Sigmoid colon (tissue), 7 donors: ENCODE results near the gene SNAI3. TPM values are rescaled to one million over a fixed set of nuclear protein-coding genes. Genes with fewer than 3 reads are reported as not detected.

Experiments used
- DNase-seq: peaks from one replicate; pipeline ENCODE4 v3.0.0-alpha.2; 2019
- H3K27ac ChIP-seq, 4 donors: fragments of 200-600 bp; sonication (generic); one replicate each; pipeline ENCODE4 v1.5.1; 2016 to 2019; ENCODE audit warnings: mild to moderate bottlenecking in 1 of 4
- H3K27me3 ChIP-seq, 3 donors: fragments of 200-600 bp; sonication (generic); one replicate each; pipeline ENCODE4 v1.5.1; 2019; ENCODE audit warnings: mild to moderate bottlenecking in 1 of 3
- H3K36me3 ChIP-seq, 4 donors: fragments of 200-600 bp; sonication (generic); one replicate each; pipeline ENCODE4 v1.5.1; 2016 to 2019
- H3K4me1 ChIP-seq, 4 donors: fragments of 200-600 bp; sonication (generic); one replicate each; pipeline ENCODE4 v1.5.1; 2017 to 2019
- H3K4me3 ChIP-seq, 4 donors: fragments of 200-600 bp; sonication (generic); one replicate each; pipeline ENCODE4 v1.5.1; 2017 to 2019; ENCODE audit warnings: mild to moderate bottlenecking in 2 of 4, moderate library complexity in 1 of 4
- H3K9me3 ChIP-seq, 4 donors: fragments of 200-600 bp in 3 of 4; sonication (generic) in 3 of 4; one replicate each; pipeline versions ENCODE4 v1.5.1 to v1.6.1; 2013 to 2019
- EP300 ChIP-seq, 4 donors: sonication (generic); formaldehyde crosslinking; IDR thresholded peaks; one replicate each; pipeline ENCODE4 v1.6.1; 2017; ENCODE audit warnings: antibody characterized with exemption in 4 of 4
- POLR2A ChIP-seq, 2 donors: fragments of 450-650 bp; IDR thresholded peaks; one replicate each; pipeline ENCODE4 v1.6.1; 2016; ENCODE audit warnings: antibody characterized with exemption in 2 of 2, mild to moderate bottlenecking in 2 of 2, moderate library complexity in 2 of 2
- POLR2AphosphoS5 ChIP-seq, 4 donors: sonication (generic); formaldehyde crosslinking; IDR thresholded peaks; one replicate each; pipeline ENCODE4 v1.6.1; 2017; ENCODE audit warnings: antibody characterized with exemption in 4 of 4
- WGBS, 2 donors: extraction: QIAGEN DNeasy Blood & Tissue Kit; methylation state at CpG; one replicate each; pipeline ENCODE4 v1.1.7; 2013; 5-methylcytosine and 5-hydroxymethylcytosine counted together
- intact Hi-C: fragments of 100-400 bp; cut with DNase I; formaldehyde crosslinking; loops from one replicate; pipeline ENCODE4 v1.15.1; 2023
- polyA plus RNA-seq, 3 donors: library from polyadenylated mRNA; stranded (reverse); fragments of 200-250 nt; gene quantifications; one replicate each; pipeline ENCODE4 v1.2.3, GENCODE V29; 2013
- total RNA-seq, 4 donors: library from RNA; depleted of rRNA; stranded (reverse); fragments of >200 nt; gene quantifications; one replicate each; pipeline ENCODE4 v1.1.0, GENCODE V29; 2016
- TF ChIP-seq, protein P1 (sequence below), 4 experiments: fragments of 450-650 bp in 3 of 4; fragments of 200-600 bp in 1 of 4; IDR thresholded peaks; one replicate each; pipeline ENCODE4 v1.5.1; 2016 to 2019; ENCODE audit warnings: antibody characterized with exemption in 4 of 4, mild to moderate bottlenecking in 3 of 4, moderate library complexity in 2 of 4
- donor health status: healthy with polysubstance abuse.
- donor health status: Bipolar disorder and iron deficiency.
- donor health status: healthy.

Gene SNAI3
- total and polyA plus RNA-seq, 7 donors, result 0.46 to 3.0 (median 0.71) TPM; not detected in 2

DNA sequence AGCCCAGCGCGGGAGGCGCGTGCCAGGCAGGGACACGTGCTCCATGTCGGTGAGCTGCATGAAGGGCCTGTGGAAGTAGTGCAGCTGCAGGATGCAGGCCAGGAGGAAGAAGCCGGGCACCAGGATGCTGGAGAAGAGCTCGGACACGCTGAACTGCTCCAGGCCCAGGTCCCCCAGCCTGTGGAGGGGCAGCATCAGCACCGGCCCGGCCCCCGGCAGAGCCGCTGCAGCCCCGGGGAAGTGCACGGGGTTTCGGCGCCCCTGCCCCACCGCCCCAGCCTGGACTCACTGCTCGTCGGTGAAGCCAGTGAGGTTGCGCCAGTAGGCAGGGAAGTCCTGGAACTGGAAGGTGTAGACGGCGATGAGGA is 48.0 kb upstream of the SNAI3 start:
- H3K9me3 ChIP-seq, result no peaks in the 10 kb centered on the region
- peaks cover 14 to 86% (median 59%) of the 10 kb centered on the region in 4 donors for H3K36me3 ChIP-seq
- H3K27me3 ChIP-seq, result no peaks in the 10 kb centered on the region
- H3K4me1 ChIP-seq, result peaks cover 0 to 10% (median 8%) of the 10 kb centered on the region in 4 donors
- intact Hi-C loops, result no loop called here
- no peak for TF ChIP-seq EP300 (IDR thresholded peaks at IDR 0.05)
- 86 to 93% methylated on average over 23 of the region's 23 CpGs for WGBS, 2 donors
- no peak for DNase-seq
- H3K27ac ChIP-seq, result no peak overlapping the region
- H3K4me3 ChIP-seq, result no peak overlapping the region

DNA sequence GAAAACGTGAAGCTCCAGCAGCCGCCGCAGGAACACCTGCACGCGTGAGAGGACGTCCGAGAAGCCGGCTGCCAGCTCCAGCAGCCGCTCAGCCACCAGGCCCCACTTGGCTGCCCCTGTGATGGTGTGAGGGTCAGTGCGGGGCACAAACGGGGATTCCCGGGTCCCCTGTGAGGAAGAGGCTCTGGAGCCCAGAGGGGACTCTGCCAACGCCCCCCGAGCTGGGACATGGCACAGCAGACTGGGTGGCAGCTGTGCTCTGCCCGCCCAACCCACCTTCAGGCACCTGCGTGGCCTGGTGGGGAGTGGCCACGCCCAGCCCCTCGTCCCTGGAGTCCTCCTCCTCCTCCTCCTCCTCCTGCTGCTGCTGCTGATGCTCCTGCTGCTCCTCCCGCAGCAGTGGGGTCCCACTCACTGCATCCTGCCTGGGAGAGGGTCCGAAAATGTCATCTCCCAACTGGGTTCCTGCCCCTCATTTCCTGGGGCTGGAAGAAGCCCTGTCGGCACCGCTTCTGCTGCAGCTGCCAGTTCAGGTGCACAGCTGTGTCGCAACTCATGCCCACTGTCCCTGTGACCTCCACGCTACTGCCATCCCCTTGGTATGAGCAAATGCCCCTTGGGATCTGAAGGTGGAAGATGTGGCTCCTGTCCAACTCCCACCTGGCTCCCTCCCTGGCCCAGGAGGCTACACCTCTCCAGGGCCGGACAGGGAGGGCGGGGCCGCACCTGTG is 47.5 kb upstream of the SNAI3 start:
- no peaks in the 10 kb centered on the region for H3K27me3 ChIP-seq
- H3K9me3 ChIP-seq, result no peaks in the 10 kb centered on the region
- no peak for DNase-seq
- WGBS, 2 donors, result 85 to 88% methylated on average over 27 of the region's 27 CpGs
- intact Hi-C loops, result no loop called here
- H3K4me1 ChIP-seq, result peaks cover 0 to 10% (median 8%) of the 10 kb centered on the region in 4 donors
- TF ChIP-seq, protein P1, sequence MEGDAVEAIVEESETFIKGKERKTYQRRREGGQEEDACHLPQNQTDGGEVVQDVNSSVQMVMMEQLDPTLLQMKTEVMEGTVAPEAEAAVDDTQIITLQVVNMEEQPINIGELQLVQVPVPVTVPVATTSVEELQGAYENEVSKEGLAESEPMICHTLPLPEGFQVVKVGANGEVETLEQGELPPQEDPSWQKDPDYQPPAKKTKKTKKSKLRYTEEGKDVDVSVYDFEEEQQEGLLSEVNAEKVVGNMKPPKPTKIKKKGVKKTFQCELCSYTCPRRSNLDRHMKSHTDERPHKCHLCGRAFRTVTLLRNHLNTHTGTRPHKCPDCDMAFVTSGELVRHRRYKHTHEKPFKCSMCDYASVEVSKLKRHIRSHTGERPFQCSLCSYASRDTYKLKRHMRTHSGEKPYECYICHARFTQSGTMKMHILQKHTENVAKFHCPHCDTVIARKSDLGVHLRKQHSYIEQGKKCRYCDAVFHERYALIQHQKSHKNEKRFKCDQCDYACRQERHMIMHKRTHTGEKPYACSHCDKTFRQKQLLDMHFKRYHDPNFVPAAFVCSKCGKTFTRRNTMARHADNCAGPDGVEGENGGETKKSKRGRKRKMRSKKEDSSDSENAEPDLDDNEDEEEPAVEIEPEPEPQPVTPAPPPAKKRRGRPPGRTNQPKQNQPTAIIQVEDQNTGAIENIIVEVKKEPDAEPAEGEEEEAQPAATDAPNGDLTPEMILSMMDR (IDR thresholded peaks at IDR 0.05), result no peak
- TF ChIP-seq POLR2AphosphoS5 (IDR thresholded peaks at IDR 0.05), result no peak
- no peak for TF ChIP-seq POLR2A (IDR thresholded peaks at IDR 0.05)
- TF ChIP-seq EP300 (IDR thresholded peaks at IDR 0.05), result no peak
- H3K27ac ChIP-seq, result no peak overlapping the region
- peaks cover 14 to 80% (median 59%) of the 10 kb centered on the region in 4 donors for H3K36me3 ChIP-seq
- H3K4me3 ChIP-seq, result no peak overlapping the region

DNA sequence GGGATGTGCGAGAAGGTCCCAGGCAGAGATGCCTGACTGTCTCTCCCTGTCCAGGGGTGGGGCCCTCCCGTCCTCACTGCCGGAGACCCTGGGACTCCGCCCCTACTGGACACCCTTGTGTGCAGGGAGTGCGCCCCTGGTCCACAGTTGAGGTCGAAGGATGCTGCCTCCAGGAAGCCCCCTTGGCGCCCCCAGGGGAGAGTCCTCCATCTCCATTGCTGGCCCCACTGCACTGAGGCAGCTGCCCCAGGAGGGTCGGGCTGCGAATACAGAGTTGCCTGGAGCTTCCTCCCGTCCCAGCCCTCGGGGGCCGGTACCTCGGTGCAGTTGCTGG is 46.6 kb upstream of the SNAI3 start:
- Histone ChIP-seq H3K36me3 (peaks cover 14 to 77% (median 59%) of the 10 kb centered on the region in 4 donors), H3K27ac (no peak overlapping the region), H3K4me1 (peaks cover 0 to 10% (median 7%) of the 10 kb centered on the region in 4 donors), H3K4me3 (no peak overlapping the region), H3K27me3 (no peaks in the 10 kb centered on the region), H3K9me3 (no peaks in the 10 kb centered on the region)
- TF ChIP-seq POLR2AphosphoS5 (IDR thresholded peaks at IDR 0.05) (no peak), POLR2A (IDR thresholded peaks at IDR 0.05) (no peak), EP300 (IDR thresholded peaks at IDR 0.05) (no peak)
- TF ChIP-seq, protein P1 (IDR thresholded peaks at IDR 0.05), result no peak
- WGBS, 2 donors, result 89 to 91% methylated on average over 13 of the region's 13 CpGs
- intact Hi-C loops, result no loop called here
- DNase-seq, result no peak

DNA sequence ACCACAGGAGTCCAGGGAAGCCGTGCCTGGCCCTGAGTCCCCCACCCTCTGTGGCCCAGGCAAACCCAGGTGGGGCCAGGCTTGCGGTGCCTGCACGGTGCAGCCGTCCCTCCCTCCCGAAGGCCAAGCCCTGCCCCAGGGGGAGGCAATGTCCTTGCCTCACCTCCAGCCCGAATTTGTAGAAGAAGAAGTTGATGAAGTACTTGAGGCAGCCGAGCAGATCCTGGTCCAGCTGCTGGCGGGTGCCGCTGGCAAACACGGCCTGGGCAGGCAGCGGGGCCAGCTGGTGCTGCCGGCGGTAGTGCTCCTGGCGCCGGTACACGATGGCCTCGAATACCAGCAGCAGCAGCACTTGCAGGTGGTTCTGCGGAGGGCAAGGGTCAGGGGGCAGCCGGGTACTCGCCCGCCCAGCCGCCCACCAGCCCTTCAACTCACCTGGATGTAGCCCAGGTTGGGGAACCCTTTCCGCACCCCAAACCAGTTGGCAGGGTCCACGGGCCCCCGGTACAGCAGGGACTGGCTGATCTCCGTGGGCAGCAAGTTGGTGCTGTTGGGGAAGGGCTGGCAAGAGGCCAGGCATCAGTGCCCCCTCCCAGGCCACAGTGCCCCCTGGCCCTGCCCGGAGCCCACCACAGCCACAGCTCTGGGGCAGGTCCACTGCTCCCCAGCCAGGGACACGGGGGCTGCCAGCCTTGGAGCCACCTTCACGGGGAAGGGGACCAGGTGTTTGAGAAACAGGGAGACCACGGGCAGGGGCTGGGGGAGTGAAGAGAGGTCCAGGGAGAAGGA is 46.1 kb upstream of the SNAI3 start:
- Histone ChIP-seq H3K27ac (peak overlapping the region in 3 of 4 donors; percentile 5 to 31 (median 31)), H3K36me3 (peaks cover 14 to 78% (median 63%) of the 10 kb centered on the region in 4 donors), H3K27me3 (no peaks in the 10 kb centered on the region), H3K4me3 (no peak overlapping the region), H3K4me1 (peaks cover 0 to 4% (median 1%) of the 10 kb centered on the region in 4 donors), H3K9me3 (no peaks in the 10 kb centered on the region)
- WGBS, 2 donors, result 77 to 85% methylated on average over 30 of the region's 30 CpGs
- intact Hi-C loops, result no loop called here
- no peak for DNase-seq
- TF ChIP-seq POLR2A (IDR thresholded peaks at IDR 0.05) (no peak), POLR2AphosphoS5 (IDR thresholded peaks at IDR 0.05) (no peak), EP300 (IDR thresholded peaks at IDR 0.05) (no peak)
- TF ChIP-seq, protein P1 (IDR thresholded peaks at IDR 0.05), result no peak

DNA sequence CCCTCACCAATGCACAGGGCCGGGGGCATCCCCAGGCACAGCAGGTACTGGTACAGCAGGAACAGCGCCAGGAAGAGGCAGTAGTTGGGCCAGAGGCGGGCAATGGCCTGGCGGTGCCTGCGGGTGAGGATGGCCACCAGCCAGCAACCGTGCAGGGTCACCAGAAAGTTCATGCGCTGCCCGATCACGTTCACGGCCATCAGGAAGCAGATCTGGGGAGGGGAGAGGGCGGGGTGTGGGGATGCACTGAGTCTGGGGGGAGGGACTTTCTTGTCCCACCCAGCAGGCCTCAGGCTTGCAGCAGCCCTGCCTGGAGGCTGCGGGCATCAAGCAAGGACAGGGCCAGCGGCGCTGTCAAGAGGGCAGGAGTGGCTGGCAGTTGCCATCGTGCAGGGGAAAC is 45.4 kb upstream of the SNAI3 start:
- TF ChIP-seq POLR2AphosphoS5 (IDR thresholded peaks at IDR 0.05) (no peak), POLR2A (IDR thresholded peaks at IDR 0.05) (no peak), EP300 (IDR thresholded peaks at IDR 0.05) (no peak)
- TF ChIP-seq, protein P1 (IDR thresholded peaks at IDR 0.05), result no peak
- intact Hi-C loops, result no loop called here
- peaks cover 20 to 84% (median 67%) of the 10 kb centered on the region in 4 donors for H3K36me3 ChIP-seq

More for the DNA sequence above, 45.4 kb upstream of the SNAI3 start:
- Histone ChIP-seq H3K9me3 (no peaks in the 10 kb centered on the region), H3K4me3 (no peak overlapping the region), H3K27ac (peak overlapping the region in 2 of 4 donors; percentile 31), H3K27me3 (no peaks in the 10 kb centered on the region), H3K4me1 (no peaks in the 10 kb centered on the region)
- 75 to 84% methylated on average over 15 of the region's 15 CpGs for WGBS, 2 donors
- no peak for DNase-seq
